Bronchial epithelial cell (primary cell): ENCODE data around the gene PAM. TPM values are rescaled to one million over a fixed set of nuclear protein-coding genes. Genes with fewer than 3 reads are reported as not detected.

Source experiments
- DNase-seq: peaks from one replicate; pipeline ENCODE4 v3.0.0-alpha.2; 2010; ENCODE audit warnings: low read depth
- FAIRE-seq: peaks from 2 replicates; lab custom pipeline; 2011; peaks lifted over from hg19 to GRCh38; lab: Jason Lieb, UNC
- H3K27me3 ChIP-seq: 2 replicates; pipeline ENCODE4 v1.5.1; 2011; ENCODE audit warnings: low read length; ENCODE audit not compliant: control insufficient read depth, insufficient read depth
- H3K36me3 ChIP-seq: 2 replicates; pipeline ENCODE4 v1.5.1; 2011; ENCODE audit warnings: low read length; ENCODE audit not compliant: control insufficient read depth, insufficient read depth
- H3K4me3 ChIP-seq: 2 replicates; pipeline ENCODE4 v1.5.1; 2011; ENCODE audit warnings: mild to moderate bottlenecking, low read depth, low read length, control low read depth
- total RNA-seq: library from RNA; depleted of rRNA; stranded (reverse); fragments of >200 nt; gene quantifications from 2 replicates; pipeline ENCODE4 v1.2.1, GENCODE V29; 2014
- TF ChIP-seq, protein P1 (sequence below): IDR thresholded peaks from 2 replicates; pipeline ENCODE4 v1.5.1; 2011; ENCODE audit warnings: mild to moderate bottlenecking, moderate library complexity, low read length, control low read depth, inconsistent platforms; ENCODE audit not compliant: insufficient read depth, severe bottlenecking

The PAM gene
- total RNA-seq: 68.4 and 125 TPM in 2 replicates

DNA sequence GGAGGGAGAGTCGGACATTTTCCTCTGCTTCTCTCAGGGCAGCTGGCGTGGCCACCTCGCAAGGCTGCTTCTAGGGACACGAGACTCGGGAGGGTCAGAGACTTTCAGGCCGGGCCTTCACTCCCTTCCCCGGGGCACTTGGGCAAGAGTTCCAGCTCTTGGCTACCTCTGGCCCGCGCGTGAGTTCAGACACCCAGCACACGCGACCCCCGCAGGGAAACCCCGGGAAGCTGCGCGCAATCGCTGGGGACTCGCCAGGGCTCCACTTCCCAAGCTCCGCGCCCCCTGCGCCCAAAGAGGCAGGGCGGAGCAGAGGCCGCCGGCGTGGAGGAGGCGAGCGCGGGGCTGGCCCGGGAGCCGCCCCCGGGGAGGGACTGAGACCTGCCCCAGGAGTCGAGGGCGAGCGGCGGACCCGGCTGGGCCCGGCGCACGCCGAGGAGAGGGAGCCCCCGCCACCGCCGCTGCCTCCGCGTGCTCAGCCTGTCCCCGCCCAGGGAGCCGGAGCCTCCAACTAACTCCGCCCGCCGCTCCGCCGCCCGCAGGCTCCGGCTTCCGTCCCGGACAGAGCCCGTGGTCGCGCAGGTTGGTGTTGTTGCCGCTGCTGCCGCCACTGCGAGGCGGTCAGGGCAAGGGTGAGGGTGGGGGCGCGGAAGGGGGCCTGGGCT is at the start of gene PAM:
Gene PAM (plus strand): TSS at position 539 of the 665 bp plus-strand sequence. CDS start 110,891 bp downstream, outside the sequence.
- Histone ChIP-seq H3K4me3 (peak within 1 kb of the TSS; percentile 87), H3K27me3 (peaks cover 2% of the 10 kb centered on the region), H3K36me3 (no peaks in the 10 kb centered on the region)
- DNase-seq: peak; percentile 37
- TF ChIP-seq, protein P1, sequence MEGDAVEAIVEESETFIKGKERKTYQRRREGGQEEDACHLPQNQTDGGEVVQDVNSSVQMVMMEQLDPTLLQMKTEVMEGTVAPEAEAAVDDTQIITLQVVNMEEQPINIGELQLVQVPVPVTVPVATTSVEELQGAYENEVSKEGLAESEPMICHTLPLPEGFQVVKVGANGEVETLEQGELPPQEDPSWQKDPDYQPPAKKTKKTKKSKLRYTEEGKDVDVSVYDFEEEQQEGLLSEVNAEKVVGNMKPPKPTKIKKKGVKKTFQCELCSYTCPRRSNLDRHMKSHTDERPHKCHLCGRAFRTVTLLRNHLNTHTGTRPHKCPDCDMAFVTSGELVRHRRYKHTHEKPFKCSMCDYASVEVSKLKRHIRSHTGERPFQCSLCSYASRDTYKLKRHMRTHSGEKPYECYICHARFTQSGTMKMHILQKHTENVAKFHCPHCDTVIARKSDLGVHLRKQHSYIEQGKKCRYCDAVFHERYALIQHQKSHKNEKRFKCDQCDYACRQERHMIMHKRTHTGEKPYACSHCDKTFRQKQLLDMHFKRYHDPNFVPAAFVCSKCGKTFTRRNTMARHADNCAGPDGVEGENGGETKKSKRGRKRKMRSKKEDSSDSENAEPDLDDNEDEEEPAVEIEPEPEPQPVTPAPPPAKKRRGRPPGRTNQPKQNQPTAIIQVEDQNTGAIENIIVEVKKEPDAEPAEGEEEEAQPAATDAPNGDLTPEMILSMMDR: no peak
- FAIRE-seq: no peak

DNA sequence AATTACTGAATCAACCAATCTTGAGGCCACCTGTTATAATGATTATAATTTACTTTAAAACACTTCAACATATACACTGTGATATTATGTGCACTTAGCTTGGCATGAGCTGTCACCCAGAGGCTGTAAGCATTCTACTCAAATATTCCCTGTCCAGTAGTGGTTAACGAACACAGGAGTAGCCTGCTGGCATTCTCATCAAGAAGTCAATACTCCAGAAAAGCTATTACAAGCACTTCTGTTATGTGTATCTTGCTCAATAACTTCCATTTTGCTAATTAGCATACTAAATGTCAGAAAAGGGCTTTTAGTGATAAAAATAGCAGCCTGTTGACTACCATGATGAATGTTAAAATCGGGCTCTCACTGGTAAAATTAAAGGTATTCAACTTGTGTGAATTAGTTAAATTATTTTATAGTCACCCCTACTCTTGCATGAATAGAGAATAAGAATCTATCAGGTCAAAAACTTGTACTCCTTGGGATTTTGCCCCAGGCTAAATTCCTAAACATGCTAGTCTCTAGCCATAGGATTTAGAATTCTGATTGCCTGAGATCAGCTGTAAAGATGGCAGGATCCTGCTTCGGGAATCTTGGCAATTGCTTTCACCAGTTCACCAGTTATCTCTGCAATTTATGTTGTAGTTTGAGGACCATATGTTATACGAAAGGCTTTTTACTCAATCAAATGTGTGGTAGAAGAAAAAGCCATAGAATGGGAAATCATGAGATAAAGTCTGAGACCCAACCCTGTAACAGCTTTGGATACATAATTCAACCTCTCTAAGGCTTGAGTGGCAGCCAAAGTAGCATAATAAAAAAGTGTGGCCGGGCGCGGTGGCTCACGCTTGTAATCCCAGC is 43.4 kb upstream of the PAM start:
- Histone ChIP-seq H3K36me3 (no peaks in the 10 kb centered on the region), H3K27me3 (no peaks in the 10 kb centered on the region), H3K4me3 (no peak overlapping the region)
- TF ChIP-seq, protein P1: no peak
- peak; percentile 13 for DNase-seq
- FAIRE-seq: no peak

DNA sequence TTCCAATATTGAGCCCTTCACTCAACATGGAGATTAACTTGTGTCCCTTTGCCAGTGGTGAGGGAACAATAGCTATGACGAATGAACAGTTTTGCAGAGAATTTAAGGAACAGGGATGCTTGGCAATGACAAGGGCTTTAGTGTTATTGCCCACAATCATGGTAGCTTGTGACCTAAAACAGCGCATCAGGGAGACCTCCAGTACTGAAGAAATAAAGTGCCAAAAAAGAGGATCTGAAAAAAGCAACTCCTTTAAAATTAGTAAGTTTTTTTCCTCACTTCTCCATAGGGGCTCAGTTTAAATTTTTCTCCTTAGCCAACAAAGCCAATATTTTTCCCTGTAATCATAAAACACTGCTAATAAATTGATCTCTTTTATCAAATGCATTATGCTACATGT is 41.8 kb upstream of the PAM start:
- TF ChIP-seq, protein P1: no peak
- Histone ChIP-seq H3K36me3 (no peaks in the 10 kb centered on the region), H3K27me3 (no peaks in the 10 kb centered on the region), H3K4me3 (no peak overlapping the region)
- DNase-seq (no peak), FAIRE-seq (no peak)

GRCh38 chr5:102713682-102714231 is 41.3 kb upstream of the PAM start:
- Histone ChIP-seq H3K36me3 (no peaks in the 10 kb centered on the region), H3K27me3 (no peaks in the 10 kb centered on the region), H3K4me3 (no peak overlapping the region)
- DNase-seq: no peak
- TF ChIP-seq, protein P1: no peak
- FAIRE-seq: no peak

DNA sequence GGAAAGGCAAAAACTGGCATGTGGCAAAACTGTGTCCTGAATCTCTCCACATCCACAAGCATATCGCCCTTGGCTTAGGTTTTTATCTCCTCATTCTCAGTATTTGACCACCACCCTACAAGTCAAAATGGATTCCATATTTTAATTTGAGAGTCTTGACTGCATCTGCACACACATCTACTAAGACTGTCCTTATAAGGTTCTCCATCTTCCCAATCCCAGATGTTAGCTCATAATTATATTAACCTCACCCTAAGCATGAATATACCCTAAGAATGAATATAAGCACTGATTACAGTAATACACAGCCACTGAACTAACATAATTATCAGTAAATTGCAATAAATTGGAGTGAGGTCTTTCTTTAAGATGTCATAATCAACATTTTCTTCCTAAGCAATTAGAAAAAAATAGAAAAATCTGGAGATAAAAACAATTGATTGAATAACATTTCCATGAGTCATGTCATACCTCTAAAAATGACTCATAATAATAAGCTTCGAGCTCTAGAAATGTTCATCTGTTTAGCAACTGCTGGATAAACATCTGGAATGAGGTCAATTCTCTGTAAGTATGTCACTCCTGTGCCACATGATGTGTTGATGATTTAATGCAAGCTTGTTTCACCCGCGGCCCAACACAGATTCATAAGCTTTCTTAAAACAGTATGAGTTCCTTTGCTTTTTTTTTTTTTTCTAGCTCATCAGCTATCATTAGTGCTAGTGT is 39.9 kb upstream of the PAM start:
- DNase-seq (peak; percentile 84), FAIRE-seq (no peak)
- H3K27me3 ChIP-seq: no peaks in the 10 kb centered on the region
- TF ChIP-seq, protein P1: no peak
- H3K4me3 ChIP-seq: no peak overlapping the region
- no peaks in the 10 kb centered on the region for H3K36me3 ChIP-seq
